HCT116 (cell line): ENCODE data around the gene MAP4K1.

Experiments used
- CEBPB ChIP-seq: IDR thresholded peaks from 2 replicates; pipeline ENCODE4 v1.6.1; 2012; ENCODE audit warnings: low read depth
- FOSL1 ChIP-seq: IDR thresholded peaks from 2 replicates; pipeline ENCODE4 v1.6.1; 2012; ENCODE audit warnings: low read depth
- TF ChIP-seq, protein P1 (sequence below), 3 experiments: fragments of 200-600 bp in 1 of 3; sonication (generic) in 1 of 3; IDR thresholded peaks in 2 of 3; conservative IDR thresholded peaks in 1 of 3; 2 replicates each; pipeline ENCODE4 v1.5.1; 2012 to 2017; ENCODE audit warnings: low read depth in 2 of 3, low read length in 2 of 3, antibody characterized with exemption in 1 of 3, borderline replicate concordance in 1 of 3, control low read depth in 1 of 3, mild to moderate bottlenecking in 1 of 3, mixed read lengths in 1 of 3, mixed run types in 1 of 3, moderate library complexity in 1 of 3; ENCODE audit not compliant: insufficient read depth in 1 of 3

DNA sequence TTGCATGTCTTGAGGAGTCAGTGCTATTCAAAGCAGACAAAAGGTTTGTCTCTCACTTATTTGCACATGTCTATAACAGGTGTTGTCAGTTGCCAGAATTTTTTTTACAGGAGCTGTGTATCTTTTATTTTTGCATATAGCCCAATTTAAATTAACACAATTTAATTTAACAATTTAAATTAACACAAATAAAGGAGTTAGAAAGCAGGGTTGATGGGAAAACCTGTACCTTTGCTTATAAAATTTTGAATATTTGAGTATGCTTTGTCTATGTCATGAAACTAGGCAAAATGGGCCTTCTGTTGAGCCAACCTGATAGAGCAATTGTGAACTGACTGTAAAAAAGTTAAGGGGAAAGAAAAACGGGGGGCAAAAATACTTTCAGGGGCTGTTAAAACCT lies 78.0 kb downstream of the MAP4K1 start:
- no peak for TF ChIP-seq FOSL1
- TF ChIP-seq, protein P1, sequence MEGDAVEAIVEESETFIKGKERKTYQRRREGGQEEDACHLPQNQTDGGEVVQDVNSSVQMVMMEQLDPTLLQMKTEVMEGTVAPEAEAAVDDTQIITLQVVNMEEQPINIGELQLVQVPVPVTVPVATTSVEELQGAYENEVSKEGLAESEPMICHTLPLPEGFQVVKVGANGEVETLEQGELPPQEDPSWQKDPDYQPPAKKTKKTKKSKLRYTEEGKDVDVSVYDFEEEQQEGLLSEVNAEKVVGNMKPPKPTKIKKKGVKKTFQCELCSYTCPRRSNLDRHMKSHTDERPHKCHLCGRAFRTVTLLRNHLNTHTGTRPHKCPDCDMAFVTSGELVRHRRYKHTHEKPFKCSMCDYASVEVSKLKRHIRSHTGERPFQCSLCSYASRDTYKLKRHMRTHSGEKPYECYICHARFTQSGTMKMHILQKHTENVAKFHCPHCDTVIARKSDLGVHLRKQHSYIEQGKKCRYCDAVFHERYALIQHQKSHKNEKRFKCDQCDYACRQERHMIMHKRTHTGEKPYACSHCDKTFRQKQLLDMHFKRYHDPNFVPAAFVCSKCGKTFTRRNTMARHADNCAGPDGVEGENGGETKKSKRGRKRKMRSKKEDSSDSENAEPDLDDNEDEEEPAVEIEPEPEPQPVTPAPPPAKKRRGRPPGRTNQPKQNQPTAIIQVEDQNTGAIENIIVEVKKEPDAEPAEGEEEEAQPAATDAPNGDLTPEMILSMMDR (IDR thresholded peaks at IDR 0.05 in 2 of 3, conservative IDR thresholded peaks at IDR 0.05 in 1 of 3; ENCODE audit: borderline replicate concordance in 1 of 3, insufficient read depth in 1 of 3, low read depth in 2 of 3, low read length in 2 of 3): no peak
- no peak for TF ChIP-seq CEBPB
